Esophagus squamous epithelium (tissue), 4 donors: Measurements from ENCODE around the gene RND1.
"Not testable (repeated sequence)": the region's sequence is repeated elsewhere in the genome, so short reads cannot be mapped to it uniquely, and the experiment has no call there.

Experiments used
- POLR2A ChIP-seq, 4 donors: fragments of 450-650 bp; IDR thresholded peaks; one replicate each; pipeline ENCODE4 v1.6.1; 2017; ENCODE audit warnings: antibody characterized with exemption in 4 of 4, mild to moderate bottlenecking in 4 of 4, moderate library complexity in 3 of 4
- TF ChIP-seq, protein P1 (sequence below), 6 experiments: fragments of 450-650 bp in 4 of 6; fragments of 200-600 bp in 2 of 6; sonication (generic) in 2 of 6; IDR thresholded peaks; one replicate each; pipeline ENCODE4 v1.5.1; 2016 to 2019; ENCODE audit warnings: antibody characterized with exemption in 6 of 6, mild to moderate bottlenecking in 4 of 6, moderate library complexity in 4 of 6

DNA sequence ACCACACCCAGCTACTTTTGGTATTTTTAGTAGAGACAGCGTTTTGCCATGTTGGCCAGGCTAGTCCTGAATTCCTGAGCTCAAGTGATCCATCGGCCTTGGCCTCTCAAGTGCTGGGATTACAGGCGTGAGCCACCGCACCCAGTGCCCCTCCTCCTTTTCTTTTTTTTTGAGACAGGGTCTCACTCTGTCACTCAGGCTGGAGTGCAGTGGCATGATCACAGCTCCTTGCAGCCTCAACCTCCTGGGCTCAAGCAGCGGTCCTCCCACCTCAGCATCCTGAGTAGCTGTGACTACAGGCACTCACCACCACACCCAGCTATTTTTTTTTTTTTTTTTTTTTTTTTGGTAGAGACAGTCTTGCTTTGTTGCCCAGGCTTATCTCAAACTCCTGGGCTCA lies 5.4 kb downstream of the RND1 start:
- TF ChIP-seq, protein P1, sequence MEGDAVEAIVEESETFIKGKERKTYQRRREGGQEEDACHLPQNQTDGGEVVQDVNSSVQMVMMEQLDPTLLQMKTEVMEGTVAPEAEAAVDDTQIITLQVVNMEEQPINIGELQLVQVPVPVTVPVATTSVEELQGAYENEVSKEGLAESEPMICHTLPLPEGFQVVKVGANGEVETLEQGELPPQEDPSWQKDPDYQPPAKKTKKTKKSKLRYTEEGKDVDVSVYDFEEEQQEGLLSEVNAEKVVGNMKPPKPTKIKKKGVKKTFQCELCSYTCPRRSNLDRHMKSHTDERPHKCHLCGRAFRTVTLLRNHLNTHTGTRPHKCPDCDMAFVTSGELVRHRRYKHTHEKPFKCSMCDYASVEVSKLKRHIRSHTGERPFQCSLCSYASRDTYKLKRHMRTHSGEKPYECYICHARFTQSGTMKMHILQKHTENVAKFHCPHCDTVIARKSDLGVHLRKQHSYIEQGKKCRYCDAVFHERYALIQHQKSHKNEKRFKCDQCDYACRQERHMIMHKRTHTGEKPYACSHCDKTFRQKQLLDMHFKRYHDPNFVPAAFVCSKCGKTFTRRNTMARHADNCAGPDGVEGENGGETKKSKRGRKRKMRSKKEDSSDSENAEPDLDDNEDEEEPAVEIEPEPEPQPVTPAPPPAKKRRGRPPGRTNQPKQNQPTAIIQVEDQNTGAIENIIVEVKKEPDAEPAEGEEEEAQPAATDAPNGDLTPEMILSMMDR (IDR thresholded peaks at IDR 0.05), result not testable (repeated sequence)
- not testable (repeated sequence) for TF ChIP-seq POLR2A (IDR thresholded peaks at IDR 0.05)
